ENCODE results near the gene RNH1.

RNH1 gene

DNA sequence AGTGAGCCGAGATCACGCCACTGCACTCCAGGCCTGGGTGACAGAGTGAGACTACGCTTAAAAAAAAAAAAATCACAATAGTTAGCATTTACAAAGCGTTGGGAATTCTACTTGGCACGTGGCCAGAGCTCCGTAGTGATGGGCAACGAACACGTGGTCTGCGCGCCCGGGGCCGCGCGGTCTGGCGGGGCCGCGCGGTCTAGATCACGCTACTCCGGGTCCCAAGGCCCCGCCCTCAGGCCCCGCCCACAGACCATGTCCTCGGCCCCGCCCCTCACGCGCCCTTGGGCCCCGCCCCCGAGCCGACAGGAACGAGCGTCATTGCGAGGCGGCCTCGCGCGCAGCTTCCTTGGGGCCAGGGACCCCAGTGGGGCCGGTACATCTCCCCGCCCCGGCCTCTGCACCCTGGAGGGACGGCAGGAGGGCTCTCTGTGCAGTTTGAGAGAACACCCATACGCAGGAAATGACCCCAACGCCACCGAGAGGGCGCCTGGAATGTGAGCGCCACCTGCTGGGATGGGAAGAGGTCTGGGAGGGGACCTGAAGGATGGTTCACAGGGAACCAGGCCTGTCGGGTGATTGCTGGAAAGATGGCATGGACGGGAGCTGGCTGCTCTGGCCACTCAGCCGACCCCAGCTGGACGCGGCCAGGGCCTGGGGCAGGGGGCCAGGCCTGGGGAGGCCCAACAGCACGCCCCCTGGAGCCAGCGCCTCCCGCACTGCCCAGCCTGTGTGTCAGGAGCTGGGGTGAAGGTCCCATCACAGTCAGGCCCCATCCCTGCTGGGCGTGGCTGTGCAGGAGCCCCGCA, 58.9 kb downstream of the RNH1 start:
- no peaks in the 10 kb centered on the region for H3K4me1 ChIP-seq
- peak overlapping the region; percentile 58 for H3K4me3 ChIP-seq (ENCODE audit: low read depth, low read length)
- TF ChIP-seq, protein P1, sequence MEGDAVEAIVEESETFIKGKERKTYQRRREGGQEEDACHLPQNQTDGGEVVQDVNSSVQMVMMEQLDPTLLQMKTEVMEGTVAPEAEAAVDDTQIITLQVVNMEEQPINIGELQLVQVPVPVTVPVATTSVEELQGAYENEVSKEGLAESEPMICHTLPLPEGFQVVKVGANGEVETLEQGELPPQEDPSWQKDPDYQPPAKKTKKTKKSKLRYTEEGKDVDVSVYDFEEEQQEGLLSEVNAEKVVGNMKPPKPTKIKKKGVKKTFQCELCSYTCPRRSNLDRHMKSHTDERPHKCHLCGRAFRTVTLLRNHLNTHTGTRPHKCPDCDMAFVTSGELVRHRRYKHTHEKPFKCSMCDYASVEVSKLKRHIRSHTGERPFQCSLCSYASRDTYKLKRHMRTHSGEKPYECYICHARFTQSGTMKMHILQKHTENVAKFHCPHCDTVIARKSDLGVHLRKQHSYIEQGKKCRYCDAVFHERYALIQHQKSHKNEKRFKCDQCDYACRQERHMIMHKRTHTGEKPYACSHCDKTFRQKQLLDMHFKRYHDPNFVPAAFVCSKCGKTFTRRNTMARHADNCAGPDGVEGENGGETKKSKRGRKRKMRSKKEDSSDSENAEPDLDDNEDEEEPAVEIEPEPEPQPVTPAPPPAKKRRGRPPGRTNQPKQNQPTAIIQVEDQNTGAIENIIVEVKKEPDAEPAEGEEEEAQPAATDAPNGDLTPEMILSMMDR (IDR thresholded peaks at IDR 0.05; ENCODE audit: low read depth, low read length) = peak; percentile 73
- H3K9me3 ChIP-seq = no peaks in the 10 kb centered on the region
- no peaks in the 10 kb centered on the region for H3K27me3 ChIP-seq
- peaks cover 3% of the 10 kb centered on the region; the same call in 1 of the 2 replicates for H3K36me3 ChIP-seq
- DNase-seq = peak; percentile 92

DNA sequence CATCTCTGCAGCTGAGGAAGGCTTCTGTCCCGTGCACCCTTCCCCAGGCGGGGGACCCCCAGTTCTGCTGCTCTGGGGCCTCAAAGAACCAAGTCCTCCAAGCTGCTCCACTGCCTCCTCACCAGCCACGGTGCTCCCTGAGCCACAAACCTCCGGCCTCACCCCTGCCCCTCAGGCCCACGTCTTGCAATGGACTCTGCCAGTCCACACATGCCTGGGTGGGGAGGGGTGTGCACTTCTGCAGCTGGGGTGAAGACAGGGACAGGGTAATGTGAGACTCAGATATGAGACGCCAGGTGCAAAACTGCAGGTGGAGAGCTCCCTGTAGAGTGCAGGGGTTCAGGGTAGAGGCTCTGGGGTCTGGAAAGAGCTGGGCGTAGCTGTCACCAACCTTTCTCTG, 60.2 kb downstream of the RNH1 start:
- no peaks in the 10 kb centered on the region for H3K9me3 ChIP-seq
- H3K36me3 ChIP-seq = no peaks in the 10 kb centered on the region
- no peak overlapping the region for H3K4me3 ChIP-seq (ENCODE audit: low read depth, low read length)
- H3K4me1 ChIP-seq = no peaks in the 10 kb centered on the region
- TF ChIP-seq, protein P1 (IDR thresholded peaks at IDR 0.05; ENCODE audit: low read depth, low read length) = no peak
- DNase-seq = no peak
- H3K27me3 ChIP-seq = no peaks in the 10 kb centered on the region

DNA sequence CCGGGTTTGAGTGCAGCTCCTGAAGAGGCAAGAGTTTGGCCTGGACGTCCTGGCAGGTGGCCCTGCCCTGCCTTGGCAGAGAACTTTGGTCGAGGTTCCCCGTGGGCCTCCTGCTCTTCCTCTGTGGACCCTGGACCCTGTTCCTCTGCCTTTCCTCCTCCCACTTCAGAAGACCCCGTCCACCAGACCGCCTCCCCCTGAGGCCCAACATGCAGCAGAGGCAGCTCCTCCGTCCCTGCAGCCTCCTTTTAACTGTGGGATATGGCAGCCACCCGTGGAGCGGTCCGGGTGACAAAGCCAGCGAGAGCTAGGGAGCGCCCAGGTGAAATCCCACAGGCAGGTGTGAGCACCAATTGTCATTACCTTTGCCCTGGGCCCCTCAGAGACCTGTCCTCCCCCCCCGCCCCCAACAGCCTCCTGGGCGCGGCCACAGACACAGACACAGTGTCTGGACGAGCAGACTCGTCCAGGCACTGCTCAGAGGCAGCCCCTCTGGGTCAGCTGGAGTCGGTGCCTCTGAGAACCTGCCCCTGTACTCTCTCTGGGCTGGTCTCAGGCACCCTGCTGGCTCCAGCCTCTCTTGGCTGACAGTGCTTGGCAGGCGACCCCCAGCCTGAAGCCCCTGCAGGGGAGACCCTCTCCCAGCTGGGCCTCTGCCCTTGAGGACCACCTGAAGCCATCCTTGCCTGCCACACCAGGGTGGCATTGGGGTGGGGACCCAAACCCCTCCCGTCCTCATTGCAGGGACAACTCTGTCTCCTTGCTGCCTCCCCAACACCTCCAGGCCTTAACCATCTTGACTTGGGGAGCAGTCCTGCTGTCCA, 61.1 kb downstream of the RNH1 start:
- DNase-seq = no peak
- H3K4me3 ChIP-seq (ENCODE audit: low read depth, low read length) = no peak overlapping the region
- TF ChIP-seq, protein P1 (IDR thresholded peaks at IDR 0.05; ENCODE audit: low read depth, low read length) = no peak
- no peaks in the 10 kb centered on the region for H3K9me3 ChIP-seq
- no peaks in the 10 kb centered on the region for H3K36me3 ChIP-seq
- no peaks in the 10 kb centered on the region for H3K4me1 ChIP-seq
- no peaks in the 10 kb centered on the region for H3K27me3 ChIP-seq
